Cerebellar cortex (tissue), 1 donor: ENCODE results near the gene YJEFN3.

Experiments
- DNase-seq: peaks from one replicate; pipeline ENCODE4 v3.0.0-alpha.2; 2015; ENCODE audit warnings: low spot score

The YJEFN3 gene

GRCh38 chr19:19498255-19498991 lies 30.3 kb upstream of the YJEFN3 start:
- no peak for DNase-seq

GRCh38 chr19:19499272-19499995 lies 29.3 kb upstream of the YJEFN3 start:
- no peak for DNase-seq

DNA sequence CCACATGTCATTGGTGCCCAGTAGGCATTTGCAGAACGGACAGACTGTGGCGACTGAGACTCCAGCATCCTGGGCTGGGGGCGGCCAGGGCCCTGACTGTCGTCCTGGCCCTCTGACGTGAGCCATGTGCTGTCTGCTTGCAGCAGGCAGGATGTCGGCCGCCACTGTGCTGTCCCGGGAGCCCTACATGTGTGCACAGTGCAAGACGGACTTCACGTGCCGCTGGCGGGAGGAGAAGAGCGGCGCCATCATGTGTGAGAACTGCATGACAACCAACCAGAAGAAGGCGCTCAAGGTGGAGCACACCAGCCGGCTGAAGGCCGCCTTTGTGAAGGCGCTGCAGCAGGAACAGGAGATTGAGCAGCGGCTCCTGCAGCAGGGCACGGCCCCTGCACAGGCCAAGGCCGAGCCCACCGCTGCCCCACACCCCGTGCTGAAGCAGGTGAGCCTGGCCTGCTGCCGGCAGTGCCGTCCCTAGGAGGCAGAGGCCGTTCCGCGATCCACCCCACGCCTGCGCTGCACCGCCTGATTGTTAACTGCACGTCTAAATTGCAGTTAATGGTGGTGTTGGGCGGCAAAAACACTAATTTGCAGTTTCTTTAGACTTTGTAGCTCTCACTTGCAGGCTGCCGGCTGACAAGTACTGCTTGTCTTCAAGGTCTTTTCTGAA lies 27.6 kb upstream of the YJEFN3 start:
- no peak for DNase-seq

DNA sequence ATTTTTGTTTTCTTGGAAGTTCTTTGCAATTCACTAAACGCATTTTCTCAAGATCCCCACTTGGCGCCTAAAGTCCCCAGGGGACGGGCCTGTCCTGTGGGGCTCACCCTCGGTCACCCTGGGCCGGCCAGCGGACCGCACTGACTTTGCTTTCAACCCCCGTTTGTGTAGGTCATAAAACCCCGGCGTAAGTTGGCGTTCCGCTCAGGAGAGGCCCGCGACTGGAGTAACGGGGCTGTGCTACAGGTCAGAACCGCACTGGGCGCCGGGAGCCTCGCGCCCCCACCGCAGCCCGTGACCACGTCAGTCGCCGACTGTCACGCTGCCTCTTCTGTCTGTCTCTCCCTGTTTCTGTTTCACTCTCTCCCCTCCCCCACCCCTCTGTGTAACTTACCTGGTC lies 26.9 kb upstream of the YJEFN3 start:
- DNase-seq = no peak

DNA sequence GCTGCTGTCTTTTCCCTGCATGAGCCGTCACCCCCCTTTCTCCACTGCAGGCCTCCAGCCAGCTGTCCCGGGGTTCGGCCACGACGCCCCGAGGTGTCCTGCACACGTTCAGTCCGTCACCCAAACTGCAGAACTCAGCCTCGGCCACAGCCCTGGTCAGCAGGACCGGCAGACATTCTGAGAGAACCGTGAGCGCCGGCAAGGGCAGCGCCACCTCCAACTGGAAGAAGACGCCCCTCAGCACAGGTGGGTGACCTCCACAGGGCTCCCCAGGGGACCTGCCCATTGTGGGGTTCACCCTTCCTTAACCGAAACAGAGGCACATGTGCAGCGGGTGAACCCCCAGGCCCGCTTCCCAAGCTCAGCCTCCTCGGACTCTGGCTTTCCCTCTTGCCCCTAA lies 26.4 kb upstream of the YJEFN3 start:
- no peak for DNase-seq

DNA sequence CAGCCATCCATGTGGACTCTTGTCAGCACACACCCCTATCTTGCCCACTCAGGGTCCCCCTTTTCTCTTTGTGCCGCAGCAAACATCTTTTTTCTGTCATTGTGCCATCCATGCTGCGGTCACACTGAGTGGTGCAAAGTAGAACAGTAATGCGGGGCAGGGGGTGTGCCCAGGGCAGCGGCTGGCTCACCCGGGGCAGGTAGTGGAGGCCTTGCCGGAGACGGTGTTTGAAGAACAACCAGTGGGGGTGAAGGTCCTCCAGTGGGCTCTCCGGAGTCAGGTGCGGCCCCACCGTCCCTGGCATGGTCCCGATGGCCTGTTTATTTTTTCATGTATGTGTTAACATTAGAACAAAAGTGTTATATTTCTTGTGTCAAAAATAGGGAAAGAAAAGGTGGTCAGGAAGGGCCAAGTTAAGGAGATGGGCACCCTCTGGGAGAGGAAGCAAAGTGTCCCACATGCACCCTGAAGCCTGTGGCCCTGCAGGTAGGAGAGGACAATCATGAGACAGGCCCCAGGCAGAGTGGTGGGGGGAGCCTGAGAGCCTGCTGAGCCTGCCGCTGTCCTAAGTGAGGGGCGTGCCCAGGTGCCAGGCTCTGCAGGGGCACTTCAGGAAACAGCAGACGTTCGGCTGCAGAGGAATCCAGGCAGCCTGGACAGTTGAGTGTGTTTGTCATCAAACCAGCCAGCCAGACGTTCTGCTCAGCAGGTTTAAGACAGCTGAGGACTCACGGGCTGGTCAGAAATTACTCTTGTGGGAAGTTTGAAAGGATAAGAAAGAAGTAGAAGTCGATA lies 25.7 kb upstream of the YJEFN3 start:
- DNase-seq = no peak

DNA sequence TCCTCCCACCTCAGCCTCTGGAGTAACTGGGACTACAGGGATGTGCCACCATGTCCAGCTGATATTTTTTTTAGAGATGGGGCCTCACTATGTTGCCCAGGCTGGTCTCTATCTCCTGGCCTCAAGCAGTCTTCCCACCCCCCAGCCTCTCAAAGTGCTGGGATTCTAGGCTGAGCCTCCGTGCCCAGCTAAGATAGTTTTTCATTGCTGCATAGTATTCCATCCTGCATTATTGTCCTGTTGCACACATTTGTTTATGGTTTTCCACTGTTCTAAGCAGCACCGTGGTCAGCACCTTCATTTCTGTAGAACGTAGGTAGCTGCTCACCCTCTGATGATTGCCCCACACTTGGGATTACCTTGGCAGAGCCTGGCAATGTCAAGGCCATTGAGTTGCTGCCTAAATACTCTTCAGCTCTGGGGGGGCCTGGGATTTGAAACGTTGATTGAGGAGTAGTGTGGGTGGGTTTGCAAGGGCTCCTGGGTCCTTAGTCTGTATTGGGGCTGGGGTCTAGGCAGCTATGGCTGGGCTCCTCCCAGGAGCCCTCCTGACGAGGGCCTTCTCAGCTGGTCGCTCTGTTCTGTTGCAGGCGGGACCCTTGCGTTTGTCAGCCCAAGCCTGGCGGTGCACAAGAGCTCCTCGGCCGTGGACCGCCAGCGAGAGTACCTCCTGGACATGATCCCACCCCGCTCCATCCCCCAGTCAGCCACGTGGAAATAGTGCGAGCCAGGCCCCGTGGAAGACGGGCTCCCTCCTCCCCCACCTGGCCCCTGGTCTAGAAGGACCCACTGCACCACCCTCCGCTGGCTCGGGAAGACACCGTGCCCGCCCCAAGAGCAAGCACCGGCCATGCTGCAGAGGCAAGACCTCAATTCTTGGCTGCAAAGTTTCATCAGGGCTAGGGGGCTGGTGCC lies 23.7 kb upstream of the YJEFN3 start:
- DNase-seq = no peak

DNA sequence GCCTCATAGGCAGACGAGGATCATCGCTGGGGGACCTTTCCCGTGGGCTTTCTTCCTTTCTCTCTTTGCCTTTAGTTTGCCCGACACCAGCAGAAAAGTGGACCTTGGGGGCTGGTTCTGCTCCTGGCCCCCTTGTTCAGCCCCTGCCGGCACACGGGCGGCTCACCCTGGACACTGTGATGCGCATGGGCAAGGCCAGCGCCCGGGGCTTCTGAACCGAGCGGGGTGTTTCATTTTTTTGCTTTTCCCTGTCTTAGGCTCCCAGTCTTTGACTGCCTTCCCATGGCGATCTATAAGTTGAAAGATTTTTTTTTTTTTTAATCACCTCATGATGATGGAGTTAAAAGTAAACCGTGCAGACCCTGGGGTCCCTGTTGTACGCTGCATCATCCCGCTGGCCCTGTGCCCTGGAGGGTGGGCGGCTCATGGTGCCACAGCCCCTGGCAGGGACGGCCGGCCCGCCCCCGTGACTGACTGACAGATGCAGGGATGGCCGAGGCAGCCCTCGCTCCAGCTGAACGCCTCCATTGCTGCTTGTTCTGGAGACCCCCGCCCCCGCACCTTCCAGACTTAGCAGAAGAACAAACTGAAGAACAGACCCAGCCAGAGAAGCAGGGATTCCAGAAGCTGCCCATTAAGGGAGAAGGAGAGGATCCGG lies 22.9 kb upstream of the YJEFN3 start:
- DNase-seq = no peak

DNA sequence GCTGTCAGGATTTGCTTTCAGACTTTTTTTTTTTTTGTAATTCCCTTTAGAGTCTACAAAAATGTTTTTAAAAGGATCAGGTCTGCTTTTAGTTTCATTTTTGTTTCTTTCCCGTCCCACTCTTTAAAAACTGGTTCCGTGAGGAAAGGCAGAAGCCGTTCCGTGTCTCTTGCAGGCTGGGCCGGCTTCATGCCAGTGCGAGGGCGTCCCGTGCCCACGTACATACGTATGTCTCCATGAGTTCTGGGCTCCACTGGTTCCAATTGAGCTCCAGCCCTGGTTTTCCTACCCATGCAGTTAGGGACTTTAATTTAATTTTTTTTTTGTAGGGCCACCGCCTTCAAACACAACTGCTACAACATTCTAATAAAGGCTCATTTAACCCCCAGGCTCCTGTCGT lies 22.1 kb upstream of the YJEFN3 start:
- DNase-seq = no peak

GRCh38 chr19:19507354-19507753 lies 21.4 kb upstream of the YJEFN3 start:
- no peak for DNase-seq

DNA sequence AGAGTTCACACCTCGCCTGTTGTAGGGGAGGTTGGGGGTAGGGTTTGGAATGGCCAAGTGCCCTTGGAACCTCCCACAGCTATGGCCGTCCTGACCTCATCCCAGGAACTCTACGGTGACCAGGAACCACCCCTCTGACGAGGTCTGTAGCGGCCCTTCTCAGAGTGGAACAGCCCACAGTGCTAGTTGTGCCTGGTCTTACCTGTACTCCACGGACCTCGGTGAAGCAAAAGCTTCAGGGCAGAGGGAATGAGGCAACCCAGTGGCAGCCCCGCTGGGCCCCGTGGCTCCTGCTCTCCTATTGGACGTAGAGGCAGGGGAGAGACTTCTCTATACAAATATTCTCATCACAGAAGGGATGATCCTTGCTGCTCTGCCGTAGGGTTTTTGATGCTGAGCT lies 20.5 kb upstream of the YJEFN3 start:
- DNase-seq = no peak

DNA sequence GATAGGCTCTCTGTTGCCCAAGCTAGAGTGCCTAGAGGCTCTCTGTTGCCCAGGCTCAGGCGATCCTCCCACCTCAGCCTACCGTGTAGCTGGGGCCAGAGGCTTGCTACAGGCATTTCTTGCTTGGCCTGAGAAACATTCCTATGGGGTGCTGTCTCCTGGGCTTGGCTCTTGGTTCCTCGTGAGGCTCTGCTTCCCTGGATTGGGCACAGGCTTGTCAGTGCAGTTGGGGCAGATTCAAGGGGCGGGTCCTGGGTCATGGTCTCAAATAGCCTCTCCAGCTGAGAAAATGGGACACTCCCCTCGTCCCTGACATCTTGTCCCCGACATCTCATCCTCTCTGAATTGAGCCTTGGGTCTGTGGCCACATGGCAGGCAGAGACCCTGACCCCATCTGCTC lies 18.3 kb upstream of the YJEFN3 start:
- DNase-seq = no peak

DNA sequence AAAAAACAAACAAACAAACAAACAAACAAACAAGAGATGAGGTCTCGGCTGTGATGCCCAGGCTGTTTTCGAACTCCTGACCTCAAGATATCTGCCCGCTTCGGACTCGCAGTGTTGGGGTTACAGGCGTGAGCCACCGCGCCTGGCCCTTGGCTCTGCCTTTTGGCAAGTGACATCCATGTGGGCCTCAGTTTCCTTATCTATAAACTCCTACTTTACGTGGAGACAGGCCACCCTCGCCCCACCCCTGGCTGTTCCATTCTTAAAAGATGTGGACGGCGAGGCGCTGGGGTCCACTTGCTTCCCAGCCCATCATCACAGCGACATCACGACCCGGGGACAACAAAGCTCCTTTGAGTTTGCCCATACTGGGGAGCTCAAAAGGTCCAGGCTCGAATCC lies 15.0 kb upstream of the YJEFN3 start:
- no peak for DNase-seq

GRCh38 chr19:19514215-19514657 lies 14.5 kb upstream of the YJEFN3 start:
- peak; percentile 58 for DNase-seq

- no peak for DNase-seq
Measured at GRCh38 chr19:19514881-19515641, 13.7 kb upstream of the YJEFN3 start, which contains the start of gene TSSK6. Gene TSSK6 (minus strand): TSS chr19:19515548. CDS start chr19:19515427, 121 bp downstream.

DNA sequence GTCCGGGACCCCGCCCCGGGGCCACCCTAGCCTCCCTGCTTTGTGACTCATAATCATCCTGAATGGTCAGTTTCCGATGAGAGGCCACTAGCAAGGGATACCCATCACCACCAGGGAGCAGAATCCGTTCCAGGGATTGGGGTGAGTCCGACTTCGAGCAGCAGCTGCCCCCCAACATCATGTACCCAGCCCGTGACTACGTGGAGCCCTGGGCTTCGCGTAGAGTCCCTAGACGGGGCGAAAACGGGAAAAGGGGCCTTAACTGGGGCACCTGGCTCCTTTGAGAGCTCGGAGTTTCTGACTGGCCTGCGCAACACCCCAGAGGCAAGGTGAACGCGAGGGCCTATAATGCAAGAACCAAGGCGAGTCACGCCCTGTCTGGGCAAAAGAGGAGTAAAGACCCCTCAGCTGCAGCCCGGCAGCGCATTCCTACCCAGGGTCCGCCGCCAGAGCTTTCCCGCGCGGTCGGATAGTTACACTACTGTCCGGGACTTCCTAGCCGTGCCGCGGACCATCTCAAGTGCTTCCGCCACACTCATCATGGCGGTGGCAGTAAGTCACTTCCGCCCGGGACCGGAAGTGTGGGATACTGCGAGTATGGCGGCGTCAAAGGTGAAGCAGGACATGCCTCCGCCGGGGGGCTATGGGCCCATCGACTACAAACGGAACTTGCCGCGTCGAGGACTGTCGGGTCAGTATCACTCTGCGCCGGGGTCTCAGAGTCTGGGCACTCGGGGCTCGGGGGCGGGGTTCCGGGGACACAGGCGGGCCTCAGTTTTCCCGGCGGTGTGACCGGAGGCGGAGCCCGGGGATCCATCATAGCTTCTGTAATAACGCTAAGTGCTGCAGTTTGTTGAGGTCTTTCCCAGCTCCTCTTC lies 12.8 kb upstream of the YJEFN3 start, which contains the start of gene NDUFA13:
NDUFA13 (plus strand) TSS at position 584 of the 878 bp plus-strand sequence; CDS start at position 598, 14 bp downstream.
- peak; percentile 94 for DNase-seq

GRCh38 chr19:19517235-19517619 lies 11.5 kb upstream of the YJEFN3 start:
- no peak for DNase-seq

- DNase-seq = no peak
Measured at GRCh38 chr19:19520989-19521388, 7.7 kb upstream of the YJEFN3 start.

GRCh38 chr19:19523177-19523576 lies 5.5 kb upstream of the YJEFN3 start:
- no peak for DNase-seq
